Measurements from ENCODE around the gene PHC2. TPM values are rescaled to one million over a fixed set of nuclear protein-coding genes. Genes with fewer than 3 reads are reported as not detected.

Gene PHC2
- total RNA-seq, 1 donor from 2014 or later: 109 TPM

DNA sequence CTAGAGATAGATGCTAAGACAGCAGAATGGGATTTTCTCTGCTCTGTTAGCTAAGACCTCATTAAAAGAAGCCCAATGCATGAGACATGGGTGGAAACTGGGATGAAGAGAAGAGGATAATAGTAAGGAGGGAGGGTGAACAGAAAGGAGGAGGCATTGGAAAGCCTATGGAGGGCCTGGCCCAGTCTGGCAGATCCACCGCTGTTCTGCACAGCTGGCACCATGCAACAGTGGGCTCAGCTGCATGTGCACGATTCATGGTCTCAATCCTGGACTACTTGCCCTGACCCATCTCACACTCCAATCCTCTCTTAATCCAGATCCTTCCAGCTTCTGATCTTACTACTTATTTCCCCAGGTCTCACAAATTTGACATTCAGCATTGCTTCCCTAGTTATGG is 2.2 kb downstream of the PHC2 start:
- ATAC-seq: no peak
- intact Hi-C loops (cut with DNase I): loop anchor here (1.0 kb wide), 1 partner anchor 43 kb away; no protein-coding TSS in a partner anchor
- DNase-seq (ENCODE audit: low spot score): no peak

DNA sequence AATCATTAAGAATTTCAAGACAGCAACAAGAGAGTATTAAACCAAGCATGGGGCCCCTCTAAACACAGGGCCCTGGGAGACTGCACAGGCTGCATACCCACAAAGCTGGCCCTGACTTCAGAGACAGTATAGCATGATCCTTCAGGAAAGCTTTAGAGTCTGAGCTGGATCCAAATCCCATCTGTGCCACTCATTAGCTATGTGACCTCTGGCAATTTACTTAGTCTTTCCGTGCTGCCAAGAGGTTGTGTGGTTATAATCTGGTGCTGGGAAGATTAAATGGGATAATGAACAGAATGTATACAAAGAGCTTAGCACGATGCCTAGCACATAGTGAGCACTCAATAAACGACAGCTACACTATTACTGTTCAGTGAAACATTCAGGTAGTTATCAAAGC is 4.0 kb downstream of the PHC2 start:
- DNase-seq (ENCODE audit: low spot score) (no peak), ATAC-seq (no peak)
- intact Hi-C loops (cut with DNase I): no loop called here

GRCh38 chr1:33425900-33426299 is 5.0 kb downstream of the PHC2 start:
- intact Hi-C loops (cut with DNase I): no loop called here

GRCh38 chr1:33424610-33425009 is 6.3 kb downstream of the PHC2 start:
- no peak for ATAC-seq
- no peak for DNase-seq (ENCODE audit: low spot score)
- intact Hi-C loops (cut with DNase I): no loop called here

More at GRCh38 chr1:33425900-33426299, 5.0 kb downstream of the PHC2 start:
- no peak for ATAC-seq
- no peak for DNase-seq (ENCODE audit: low spot score)

- intact Hi-C loops (cut with DNase I): no loop called here
- DNase-seq (ENCODE audit: low spot score) (no peak), ATAC-seq (no peak)
Measured at GRCh38 chr1:33424205-33424604, 6.7 kb downstream of the PHC2 start.

GRCh38 chr1:33420870-33421775 is 9.8 kb downstream of the PHC2 start:
- DNase-seq (ENCODE audit: low spot score) (no peak), ATAC-seq (no peak)
- intact Hi-C loops (cut with DNase I): no loop called here

DNA sequence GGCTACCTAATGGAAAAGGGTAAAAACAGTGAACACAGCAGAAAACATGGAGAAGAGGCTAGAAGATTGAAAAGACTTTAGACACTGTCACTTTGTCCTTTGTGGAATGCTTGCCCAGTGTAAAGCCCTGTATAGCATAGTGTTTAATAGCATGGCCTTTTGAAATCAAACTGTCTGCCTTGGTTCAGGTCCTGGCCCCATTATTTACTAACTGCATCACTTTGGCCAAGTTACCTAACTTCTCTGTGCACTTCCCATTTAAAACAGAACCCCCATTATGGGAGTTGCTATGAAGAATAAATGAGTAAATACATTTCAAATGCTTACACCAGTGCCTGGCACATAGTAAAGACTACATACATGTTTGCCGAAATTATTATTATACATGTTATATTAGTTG is 12.1 kb downstream of the PHC2 start:
- ATAC-seq (no peak), DNase-seq (ENCODE audit: low spot score) (no peak)
- intact Hi-C loops (cut with DNase I): no loop called here

DNA sequence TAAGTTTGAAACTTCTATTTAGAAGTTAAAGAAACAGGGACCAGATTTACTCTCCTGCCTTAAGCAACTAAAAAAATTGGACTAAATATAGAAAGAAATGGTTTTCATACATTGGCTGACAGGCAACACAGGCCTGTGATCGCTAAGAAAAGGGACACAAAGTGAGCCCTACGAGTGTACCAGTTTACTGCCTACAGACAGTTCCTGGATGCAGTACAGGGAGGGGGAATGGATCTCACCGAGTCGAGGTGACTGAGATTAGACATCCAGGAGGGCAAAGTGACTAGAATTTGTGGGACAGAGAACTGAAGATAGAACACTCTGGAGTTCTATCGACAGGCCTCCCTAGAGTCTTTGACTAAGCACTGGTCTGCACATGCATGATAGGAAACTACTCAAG is 16.0 kb downstream of the PHC2 start:
- ATAC-seq: no peak
- intact Hi-C loops (cut with DNase I): no loop called here

DNA sequence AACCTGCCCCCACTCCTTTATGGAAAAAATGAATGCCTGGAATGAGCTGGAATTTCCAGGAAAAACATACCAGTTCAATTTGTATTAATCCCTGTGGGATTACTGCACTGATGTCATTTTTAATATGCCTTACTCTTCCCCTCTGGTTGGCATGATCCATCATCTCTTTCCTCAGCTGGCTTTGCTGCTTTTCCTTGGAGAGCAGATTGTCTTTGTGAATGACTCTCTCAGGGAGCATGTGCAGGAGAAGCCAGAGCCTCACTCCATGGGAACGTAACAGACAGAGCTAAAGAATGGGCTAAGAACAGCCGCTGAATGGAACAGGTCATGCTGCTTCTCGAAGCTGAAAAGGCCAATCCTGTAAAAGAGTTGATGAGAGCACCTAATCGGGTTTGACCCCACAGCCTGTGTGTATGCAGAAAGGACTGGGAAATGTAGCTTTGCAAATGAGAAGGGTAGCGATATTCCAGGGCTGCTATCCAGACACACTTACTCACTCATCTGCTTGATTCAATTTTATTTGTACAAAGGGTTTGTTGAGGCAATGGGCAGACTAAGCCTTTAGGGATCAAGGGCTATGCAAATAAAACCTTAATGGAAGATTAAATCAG is 20.7 kb downstream of the PHC2 start:
- peak; percentile 86 for ATAC-seq
- no peak for DNase-seq (ENCODE audit: low spot score)
- intact Hi-C loops (cut with DNase I): no loop called here

More for the DNA sequence above, 16.0 kb downstream of the PHC2 start:
- no peak for DNase-seq (ENCODE audit: low spot score)

DNA sequence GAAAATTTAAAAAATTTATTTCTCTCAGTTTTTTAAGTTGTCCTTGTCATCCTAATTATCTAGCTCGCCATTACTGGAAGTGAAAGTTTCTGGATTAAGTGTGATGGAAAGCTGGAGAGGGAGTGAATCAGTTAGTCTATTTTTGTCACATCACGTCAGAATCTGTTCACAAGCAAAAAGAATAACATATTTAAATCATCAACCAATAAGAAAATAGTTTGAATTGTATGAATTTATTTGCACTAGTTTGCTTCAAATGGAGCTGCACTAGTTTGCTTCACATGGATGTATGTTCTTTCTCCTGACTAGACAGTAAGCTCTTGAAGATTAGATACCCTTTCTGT is 22.8 kb downstream of the PHC2 start:
- intact Hi-C loops (cut with DNase I): no loop called here
- ATAC-seq (no peak), DNase-seq (ENCODE audit: low spot score) (no peak)

DNA sequence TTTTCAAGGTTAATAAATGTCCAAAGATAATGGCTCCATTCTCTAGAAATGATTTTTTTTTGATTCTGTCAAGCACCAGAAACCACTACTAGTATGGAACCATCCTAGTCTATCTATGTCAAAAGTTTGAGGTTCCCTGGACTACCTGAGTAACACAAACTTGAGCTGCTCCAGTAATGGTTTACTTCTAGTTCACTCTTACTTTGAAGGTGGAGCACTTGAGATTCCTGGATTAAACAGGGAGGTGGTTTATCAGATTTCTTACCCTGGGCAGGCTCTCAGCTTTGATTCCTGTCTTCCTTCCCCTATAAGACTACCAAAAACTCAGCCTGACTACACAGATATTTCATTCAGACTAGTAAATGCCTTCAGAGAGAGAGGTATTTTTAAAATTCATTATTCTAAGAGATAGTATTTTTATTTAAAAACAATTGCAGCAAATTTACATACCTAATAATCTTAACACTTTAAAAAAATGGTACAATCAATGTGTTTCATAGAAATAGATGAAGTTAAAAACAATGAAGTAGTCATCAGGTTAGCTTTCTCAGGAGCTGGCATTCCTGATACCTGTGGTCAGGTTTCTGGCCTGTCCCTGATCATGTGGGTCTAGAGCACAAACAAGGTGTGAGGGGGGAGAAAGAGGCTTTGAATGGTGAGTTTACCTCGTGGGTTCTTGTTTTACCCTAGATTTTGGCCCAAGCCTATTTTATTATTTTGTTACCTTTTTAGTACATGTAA is 23.4 kb downstream of the PHC2 start:
- ATAC-seq (no peak), DNase-seq (ENCODE audit: low spot score) (no peak)
- intact Hi-C loops (cut with DNase I): no loop called here

DNA sequence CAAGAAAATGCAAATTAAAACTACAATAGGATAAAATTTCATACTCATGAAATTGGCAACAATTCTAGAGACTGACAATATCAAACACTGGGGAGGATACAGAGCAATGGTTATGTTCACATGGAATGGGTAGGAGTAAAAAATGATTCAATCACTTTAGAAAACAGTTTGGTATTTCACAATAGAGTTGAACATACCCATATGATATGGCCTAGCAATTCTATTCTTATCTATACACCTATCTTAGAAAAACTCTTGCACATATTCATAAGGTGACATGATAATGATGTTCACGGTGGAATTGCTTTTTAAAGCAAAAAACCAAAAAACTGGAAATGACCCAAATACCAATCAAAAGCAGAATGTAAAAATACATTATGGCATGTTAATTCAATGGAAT is 28.7 kb downstream of the PHC2 start:
- ATAC-seq: no peak
- intact Hi-C loops (cut with DNase I): no loop called here

DNA sequence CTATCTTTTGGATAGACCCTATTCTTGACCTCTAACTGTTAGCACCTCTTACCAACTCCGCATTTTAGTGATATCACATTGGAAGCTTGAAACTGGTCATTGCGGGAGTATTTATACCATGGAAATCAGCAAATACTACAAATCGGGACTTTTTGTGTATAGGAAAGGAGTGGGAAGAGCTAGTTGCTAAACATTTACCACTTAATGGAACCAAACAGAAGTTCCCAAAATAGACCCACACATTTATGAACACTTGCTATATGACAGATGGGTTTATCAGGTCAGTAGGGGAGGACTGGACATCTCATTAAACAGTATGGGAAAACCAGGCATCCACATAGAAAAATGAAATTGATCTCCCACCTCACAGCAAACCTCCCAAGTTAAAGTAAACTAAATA is 29.4 kb downstream of the PHC2 start:
- ATAC-seq: no peak
- intact Hi-C loops (cut with DNase I): no loop called here

More for the DNA sequence above, 28.7 kb downstream of the PHC2 start:
- no peak for DNase-seq (ENCODE audit: low spot score)

DNA sequence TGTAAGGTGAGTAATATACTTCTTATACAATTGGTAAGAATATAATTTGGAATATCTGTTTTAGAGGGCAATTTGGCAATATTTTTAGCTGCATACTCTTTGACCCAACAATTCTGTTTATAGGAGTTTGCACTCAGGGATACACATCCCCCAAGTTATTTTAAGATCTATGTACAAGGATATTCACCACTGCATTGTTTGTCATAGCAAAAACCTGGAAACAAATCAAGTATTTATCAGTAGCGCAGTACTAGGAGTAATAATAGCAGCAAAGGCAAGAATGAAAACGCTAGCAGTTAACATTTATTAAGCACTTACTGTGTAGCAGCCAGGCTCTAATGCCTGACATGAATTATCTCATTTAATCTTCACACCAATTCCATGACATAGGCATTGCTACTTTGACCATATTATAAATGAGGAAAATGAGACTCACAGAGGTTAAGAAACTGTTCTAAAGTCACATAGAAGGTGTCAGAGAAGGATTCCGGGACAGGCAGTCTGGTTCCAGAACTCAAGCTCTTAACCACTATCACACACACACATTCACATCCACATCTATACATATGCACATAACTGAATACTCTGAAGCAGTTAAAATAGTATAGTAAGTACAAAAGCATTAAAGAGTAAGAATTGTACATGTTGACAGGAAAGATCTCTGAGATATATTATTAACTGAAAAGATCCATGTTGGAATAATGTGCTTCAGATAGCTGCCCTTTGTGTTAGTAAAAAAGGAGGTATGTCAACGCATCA is 30.6 kb downstream of the PHC2 start:
- ATAC-seq: no peak
- no peak for DNase-seq (ENCODE audit: low spot score)
- intact Hi-C loops (cut with DNase I): no loop called here

More for the DNA sequence above, 29.4 kb downstream of the PHC2 start:
- DNase-seq (ENCODE audit: low spot score): no peak

DNA sequence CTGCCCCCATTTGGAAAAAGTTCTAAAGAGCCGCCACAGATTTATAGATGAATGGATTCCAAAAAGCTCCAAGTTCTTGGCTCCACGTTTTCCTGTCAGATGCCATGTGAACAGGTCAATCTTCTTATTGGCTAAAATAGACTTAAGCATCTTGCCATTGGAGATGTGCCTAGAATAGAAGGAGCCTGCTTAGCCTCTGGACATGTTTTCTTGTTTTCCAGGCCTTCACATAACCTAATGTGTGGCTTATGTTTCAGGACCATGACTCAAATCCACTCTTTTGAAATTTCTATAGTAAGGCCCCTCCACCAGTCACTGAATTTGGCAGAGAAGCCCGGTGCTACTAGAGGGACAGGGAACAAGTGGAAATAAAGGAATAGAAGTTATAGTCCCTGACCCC is 31.5 kb downstream of the PHC2 start:
- no peak for ATAC-seq
- DNase-seq (ENCODE audit: low spot score): no peak
- intact Hi-C loops (cut with DNase I): no loop called here

DNA sequence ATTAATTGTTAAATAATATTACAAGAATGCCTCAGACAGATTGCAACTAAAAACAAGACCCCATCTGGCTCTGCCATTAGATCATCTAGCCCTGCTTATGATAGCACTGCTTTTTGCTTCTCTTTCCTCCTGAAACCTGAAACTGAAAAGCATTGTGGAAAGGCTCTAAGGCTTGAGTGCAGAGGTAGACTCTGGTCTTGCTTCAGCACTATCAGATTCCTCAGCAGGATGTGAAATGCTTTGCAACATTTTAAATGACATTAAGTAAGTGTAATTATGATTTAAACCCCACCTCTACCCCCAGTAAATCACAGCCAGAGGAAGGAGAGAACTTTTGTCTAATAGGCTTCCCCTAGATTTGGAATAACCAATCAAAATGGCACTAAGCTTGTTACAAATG is 32.9 kb downstream of the PHC2 start:
- intact Hi-C loops (cut with DNase I): no loop called here
- no peak for ATAC-seq
- DNase-seq (ENCODE audit: low spot score): no peak

GRCh38 chr1:33397125-33397506 is 33.8 kb downstream of the PHC2 start:
- no peak for ATAC-seq
- DNase-seq (ENCODE audit: low spot score): no peak
- intact Hi-C loops (cut with DNase I): no loop called here

- DNase-seq (ENCODE audit: low spot score) (no peak), ATAC-seq (no peak)
- intact Hi-C loops (cut with DNase I): no loop called here
Measured at GRCh38 chr1:33396188-33397124, 34.4 kb downstream of the PHC2 start.

Measured in sciatic nerve (tissue), 2 donors.